Astrocyte (in vitro differentiated cells and primary cell): ENCODE data around the gene ACVRL1. TPM values are rescaled to one million over a fixed set of nuclear protein-coding genes. Genes with fewer than 3 reads are reported as not detected.
A peak's percentile ranks its signal among the peaks of the same experiment; 100 is the strongest.

Source experiments
- DNase-seq: peaks from one replicate; pipeline ENCODE4 v3.0.0-alpha.2; 2010; ENCODE audit warnings: low read depth
- FAIRE-seq: peaks from 2 replicates; lab custom pipeline; 2011; peaks lifted over from hg19 to GRCh38; lab: Jason Lieb, UNC
- H2AFZ ChIP-seq: 2 replicates; pipeline ENCODE4 v1.6.0; 2012; ENCODE audit warnings: low read depth, low read length, inconsistent platforms
- H3K27ac ChIP-seq: 2 replicates; pipeline ENCODE4 v1.5.1; 2011; ENCODE audit warnings: low read depth, low read length, inconsistent platforms
- H3K27me3 ChIP-seq: 2 replicates; pipeline ENCODE4 v1.6.0; 2011; ENCODE audit warnings: low read length, inconsistent platforms; ENCODE audit not compliant: insufficient read depth
- H3K36me3 ChIP-seq: 2 replicates; pipeline ENCODE4 v1.5.1; 2011; ENCODE audit warnings: low read length, inconsistent platforms; ENCODE audit not compliant: insufficient read depth
- H3K4me1 ChIP-seq: 2 replicates; pipeline ENCODE4 v1.5.1; 2011; ENCODE audit warnings: low read length, inconsistent platforms; ENCODE audit not compliant: insufficient read depth
- H3K4me2 ChIP-seq: 2 replicates; pipeline ENCODE4 v1.6.0; 2012; ENCODE audit warnings: low read length, inconsistent platforms
- H3K4me3 ChIP-seq: 2 replicates; pipeline ENCODE4 v1.5.1; 2011; ENCODE audit warnings: low read depth, mild to moderate bottlenecking, low read length, inconsistent platforms; ENCODE audit not compliant: insufficient read depth
- H3K79me2 ChIP-seq: 2 replicates; pipeline ENCODE4 v1.6.0; 2012; ENCODE audit warnings: mild to moderate bottlenecking, low read length, inconsistent platforms; ENCODE audit not compliant: insufficient read depth
- H3K9ac ChIP-seq: 2 replicates; pipeline ENCODE4 v1.6.0; 2012; ENCODE audit warnings: mild to moderate bottlenecking, low read length, inconsistent platforms
- H3K9me3 ChIP-seq: 2 replicates; pipeline ENCODE4 v1.5.1; 2012; ENCODE audit warnings: low read depth, mild to moderate bottlenecking, low read length, inconsistent platforms; ENCODE audit not compliant: insufficient read depth
- H4K20me1 ChIP-seq: 2 replicates; pipeline ENCODE4 v1.6.0; 2012; ENCODE audit warnings: low read length, inconsistent platforms; ENCODE audit not compliant: insufficient read depth
- H3K27ac Mint-ChIP-seq: one replicate; pipeline ENCODE4 v1.8.0; 2021; ENCODE audit warnings: mild to moderate bottlenecking, mixed read lengths; ENCODE audit not compliant: unreplicated experiment
- H3K27me3 Mint-ChIP-seq: one replicate; pipeline ENCODE4 v1.8.0; 2021; ENCODE audit warnings: low read depth, mixed read lengths; ENCODE audit not compliant: unreplicated experiment
- H3K36me3 Mint-ChIP-seq: one replicate; pipeline ENCODE4 v1.8.0; 2021; ENCODE audit warnings: low read depth, mixed read lengths; ENCODE audit not compliant: unreplicated experiment
- H3K4me1 Mint-ChIP-seq: one replicate; pipeline ENCODE4 v1.8.0; 2021; ENCODE audit warnings: low read depth, mixed read lengths; ENCODE audit not compliant: unreplicated experiment
- H3K4me3 Mint-ChIP-seq: one replicate; pipeline ENCODE4 v1.8.0; 2021; ENCODE audit warnings: mild to moderate bottlenecking, moderate library complexity, mixed read lengths; ENCODE audit not compliant: unreplicated experiment
- H3K9me3 Mint-ChIP-seq: one replicate; pipeline ENCODE4 v1.8.0; 2021; ENCODE audit warnings: mild to moderate bottlenecking, mixed read lengths; ENCODE audit not compliant: unreplicated experiment
- CTCF ChIP-seq: IDR thresholded peaks from 2 replicates; pipeline ENCODE4 v1.5.1; 2011; ENCODE audit warnings: low read depth, mild to moderate bottlenecking, inconsistent platforms, low read length, moderate library complexity; ENCODE audit not compliant: insufficient read depth
- EZH2 ChIP-seq: IDR thresholded peaks from 2 replicates; pipeline ENCODE4 v1.6.1; 2012; ENCODE audit warnings: mild to moderate bottlenecking, low read length, inconsistent platforms; ENCODE audit not compliant: insufficient read depth
- total RNA-seq: library from RNA; stranded (reverse); gene quantifications from 2 replicates; pipeline ENCODE4 v1.2.1, GENCODE V29; 2021

ACVRL1 gene
- total RNA-seq, 1 donor from 2014 or later: 0.95 TPM

GRCh38 chr12:51893786-51894185 is 13.5 kb upstream of the ACVRL1 start:
- peaks cover 22% of the 10 kb centered on the region for H3K27me3 Mint-ChIP-seq
- Histone ChIP-seq H3K4me2 (no peak overlapping the region), H3K9ac (no peak overlapping the region), H4K20me1 (no peaks in the 10 kb centered on the region), H3K27ac (no peak overlapping the region), H3K9me3 (no peaks in the 10 kb centered on the region), H3K4me3 (no peak overlapping the region), H3K79me2 (no peaks in the 10 kb centered on the region), H3K36me3 (no peaks in the 10 kb centered on the region), H2AFZ (no peak overlapping the region), H3K4me1 (peaks cover 12% of the 10 kb centered on the region), H3K27me3 (no peaks in the 10 kb centered on the region)
- DNase-seq: no peak
- FAIRE-seq: no peak
- peaks cover 5% of the 10 kb centered on the region for H3K4me1 Mint-ChIP-seq
- no peaks in the 10 kb centered on the region for H3K9me3 Mint-ChIP-seq
- H3K4me3 Mint-ChIP-seq: no peak overlapping the region
- no peak overlapping the region for H3K27ac Mint-ChIP-seq
- TF ChIP-seq CTCF (no peak), EZH2 (no peak)
- H3K36me3 Mint-ChIP-seq: no peaks in the 10 kb centered on the region

DNA sequence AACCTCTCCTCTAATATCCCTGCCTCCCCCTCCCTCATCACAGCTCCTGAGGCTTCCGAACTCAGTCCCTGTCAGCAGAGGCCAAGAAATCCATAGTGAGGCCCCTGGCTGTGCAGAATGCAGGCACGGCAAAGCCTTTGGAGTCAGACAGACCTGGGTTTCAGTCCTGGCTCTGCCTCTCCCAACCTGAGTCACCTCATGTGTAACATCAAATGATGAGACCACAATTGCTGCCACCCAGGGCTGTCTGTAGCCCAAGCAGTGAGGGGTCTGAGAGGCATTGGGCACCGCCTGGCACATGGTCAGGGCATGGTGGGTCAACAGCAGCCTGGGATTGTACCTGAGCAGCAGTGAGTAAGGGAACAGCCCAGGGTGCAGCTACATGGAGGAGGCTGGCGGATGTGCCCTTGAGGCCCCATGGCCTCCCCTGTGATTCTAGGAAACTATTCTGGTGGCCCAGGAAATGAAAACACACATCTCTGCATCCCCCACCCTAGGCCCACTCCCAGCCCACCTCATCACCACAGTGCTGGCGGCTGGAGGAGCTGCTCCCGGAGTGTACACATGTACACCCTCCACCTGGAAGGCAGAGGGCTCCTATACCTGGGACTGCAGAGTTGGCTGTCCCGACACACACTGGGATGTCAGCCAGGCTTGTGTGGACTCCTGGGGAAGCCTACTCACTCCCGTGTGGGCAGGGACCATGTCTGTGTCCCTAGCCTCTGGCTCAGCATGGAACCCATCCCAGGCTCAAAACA is 11.7 kb upstream of the ACVRL1 start:
- DNase-seq (no peak), FAIRE-seq (no peak)
- Mint-ChIP-seq H3K27ac (peak overlapping the region; percentile 66), H3K36me3 (no peaks in the 10 kb centered on the region), H3K27me3 (peaks cover 14% of the 10 kb centered on the region), H3K4me1 (peaks cover 5% of the 10 kb centered on the region), H3K9me3 (no peaks in the 10 kb centered on the region), H3K4me3 (no peak overlapping the region)
- no peaks in the 10 kb centered on the region for H3K79me2 ChIP-seq
- no peaks in the 10 kb centered on the region for H3K9me3 ChIP-seq
- no peaks in the 10 kb centered on the region for H3K36me3 ChIP-seq
- no peak overlapping the region for H3K27ac ChIP-seq
- H4K20me1 ChIP-seq: no peaks in the 10 kb centered on the region
- H3K4me3 ChIP-seq: no peak overlapping the region
- no peak for TF ChIP-seq EZH2
- TF ChIP-seq CTCF: no peak
- peak overlapping the region; percentile 62 for H2AFZ ChIP-seq
- peaks cover 14% of the 10 kb centered on the region for H3K4me1 ChIP-seq
- H3K4me2 ChIP-seq: peak overlapping the region; percentile 4
- H3K9ac ChIP-seq: no peak overlapping the region
- H3K27me3 ChIP-seq: no peaks in the 10 kb centered on the region

DNA sequence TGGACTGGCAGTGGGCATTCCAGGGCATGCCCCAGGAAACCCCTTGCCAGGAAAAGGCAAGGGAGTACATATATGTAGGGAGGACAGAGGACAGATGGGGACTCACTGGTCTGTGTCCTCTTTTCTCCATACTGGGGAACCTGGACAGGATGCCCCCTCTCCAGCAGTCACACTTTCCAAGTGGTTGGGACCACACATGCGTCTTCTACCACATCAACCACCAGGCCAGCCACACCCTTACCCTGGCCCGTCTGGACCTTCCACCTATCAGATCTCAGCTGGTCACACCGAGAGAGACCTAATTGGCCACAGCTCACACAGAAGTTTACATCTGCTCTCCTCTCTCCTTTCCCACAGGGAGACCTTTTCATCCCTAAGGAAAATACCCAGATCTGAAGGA is 11.1 kb upstream of the ACVRL1 start:
- H3K27ac ChIP-seq: no peak overlapping the region
- no peaks in the 10 kb centered on the region for H3K27me3 ChIP-seq
- H3K4me1 ChIP-seq: peaks cover 14% of the 10 kb centered on the region
- Mint-ChIP-seq H3K4me1 (peaks cover 7% of the 10 kb centered on the region), H3K4me3 (no peak overlapping the region), H3K36me3 (no peaks in the 10 kb centered on the region), H3K27ac (no peak overlapping the region), H3K9me3 (no peaks in the 10 kb centered on the region), H3K27me3 (peaks cover 14% of the 10 kb centered on the region)
- no peak overlapping the region for H3K9ac ChIP-seq
- H2AFZ ChIP-seq: no peak overlapping the region
- H3K36me3 ChIP-seq: no peaks in the 10 kb centered on the region
- no peak for DNase-seq
- TF ChIP-seq CTCF: no peak
- TF ChIP-seq EZH2: no peak
- H4K20me1 ChIP-seq: no peaks in the 10 kb centered on the region
- H3K79me2 ChIP-seq: no peaks in the 10 kb centered on the region
- no peak for FAIRE-seq
- H3K4me2 ChIP-seq: no peak overlapping the region
- no peak overlapping the region for H3K4me3 ChIP-seq
- H3K9me3 ChIP-seq: no peaks in the 10 kb centered on the region
